Fibroblast of lung (primary cell): ENCODE measurements around the gene ANKRD35.
"Not testable (repeated sequence)": the region's sequence is repeated elsewhere in the genome, so short reads cannot be mapped to it uniquely, and the experiment has no call there.

Experiments
- EZH2 ChIP-seq: IDR thresholded peaks from 2 replicates; pipeline ENCODE4 v1.5.1; 2012; ENCODE audit warnings: low read length, control low read depth, mild to moderate bottlenecking; ENCODE audit errors: missing control alignments
- TF ChIP-seq, protein P1 (sequence below), 2 donors: IDR thresholded peaks in 1 of 2; conservative IDR thresholded peaks in 1 of 2; 1 replicate in 1 of 2; 2 replicates in 1 of 2; pipeline ENCODE4 v1.5.1; 2011 to 2012; ENCODE audit warnings: low read length in 2 of 2, control low read depth in 1 of 2, inconsistent platforms in 1 of 2, low read depth in 1 of 2, mild to moderate bottlenecking in 1 of 2

DNA sequence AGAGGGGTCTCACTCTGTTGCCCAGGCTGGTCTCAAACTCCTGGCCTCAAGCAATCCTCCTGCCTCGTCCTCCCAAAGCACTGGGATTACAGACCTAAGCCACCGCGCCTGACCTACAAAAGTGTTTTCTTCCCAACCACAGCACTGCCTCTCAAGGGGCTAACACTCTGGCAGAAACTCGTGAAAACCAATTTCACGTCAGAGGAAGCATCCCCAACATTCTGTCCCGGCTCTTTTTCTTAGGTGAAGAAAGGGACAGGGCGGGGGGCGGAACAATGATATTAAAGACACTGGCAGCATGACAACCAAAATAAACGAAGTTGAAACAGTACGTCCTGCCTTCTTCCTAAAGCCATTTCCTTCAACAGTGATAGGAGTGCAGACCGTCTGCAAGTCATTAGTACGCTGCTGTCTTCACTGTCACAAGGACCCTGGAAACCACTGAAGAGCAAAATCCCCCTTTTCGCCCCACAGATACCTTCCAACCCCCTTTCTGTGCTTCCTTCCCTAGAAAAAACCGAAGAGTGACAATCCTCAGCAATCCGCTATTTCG lies 62.8 kb downstream of the ANKRD35 start:
- TF ChIP-seq, protein P1, sequence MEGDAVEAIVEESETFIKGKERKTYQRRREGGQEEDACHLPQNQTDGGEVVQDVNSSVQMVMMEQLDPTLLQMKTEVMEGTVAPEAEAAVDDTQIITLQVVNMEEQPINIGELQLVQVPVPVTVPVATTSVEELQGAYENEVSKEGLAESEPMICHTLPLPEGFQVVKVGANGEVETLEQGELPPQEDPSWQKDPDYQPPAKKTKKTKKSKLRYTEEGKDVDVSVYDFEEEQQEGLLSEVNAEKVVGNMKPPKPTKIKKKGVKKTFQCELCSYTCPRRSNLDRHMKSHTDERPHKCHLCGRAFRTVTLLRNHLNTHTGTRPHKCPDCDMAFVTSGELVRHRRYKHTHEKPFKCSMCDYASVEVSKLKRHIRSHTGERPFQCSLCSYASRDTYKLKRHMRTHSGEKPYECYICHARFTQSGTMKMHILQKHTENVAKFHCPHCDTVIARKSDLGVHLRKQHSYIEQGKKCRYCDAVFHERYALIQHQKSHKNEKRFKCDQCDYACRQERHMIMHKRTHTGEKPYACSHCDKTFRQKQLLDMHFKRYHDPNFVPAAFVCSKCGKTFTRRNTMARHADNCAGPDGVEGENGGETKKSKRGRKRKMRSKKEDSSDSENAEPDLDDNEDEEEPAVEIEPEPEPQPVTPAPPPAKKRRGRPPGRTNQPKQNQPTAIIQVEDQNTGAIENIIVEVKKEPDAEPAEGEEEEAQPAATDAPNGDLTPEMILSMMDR (conservative IDR thresholded peaks at IDR 0.05 in 1 of 2, IDR thresholded peaks at IDR 0.05 in 1 of 2; ENCODE audit: low read depth in 1 of 2, low read length in 2 of 2), result not testable (repeated sequence)
- not testable (repeated sequence) for TF ChIP-seq EZH2
